Mucosa of rectum (tissue), 2 donors: ENCODE results near the gene FAM32A.

Source experiments
- H3K27ac ChIP-seq, 2 donors: one replicate each; pipeline ENCODE4 v1.7.0; 2013; ENCODE audit warnings: inconsistent platforms in 2 of 2, low read depth in 2 of 2, low read length in 2 of 2
- H3K27me3 ChIP-seq, 2 donors: one replicate each; pipeline ENCODE4 v1.7.0; 2013; ENCODE audit warnings: low read length in 2 of 2; ENCODE audit not compliant: control insufficient read depth in 2 of 2, insufficient read depth in 2 of 2
- H3K36me3 ChIP-seq, 2 donors: one replicate each; pipeline ENCODE4 v1.7.0; 2013; ENCODE audit warnings: low read length in 2 of 2; ENCODE audit not compliant: control insufficient read depth in 2 of 2, insufficient read depth in 2 of 2
- H3K4me1 ChIP-seq, 2 donors: one replicate each; pipeline ENCODE4 v1.7.0; 2013; ENCODE audit warnings: low read length in 2 of 2, mild to moderate bottlenecking in 1 of 2; ENCODE audit not compliant: control insufficient read depth in 2 of 2, insufficient read depth in 2 of 2
- H3K4me3 ChIP-seq, 2 donors: one replicate each; pipeline ENCODE4 v1.7.0; 2013; ENCODE audit warnings: low read length in 2 of 2
- H3K9ac ChIP-seq, 2 donors: one replicate each; pipeline ENCODE4 v1.7.0; 2013; ENCODE audit warnings: low read length in 2 of 2, low read depth in 1 of 2, mild to moderate bottlenecking in 1 of 2
- H3K9me3 ChIP-seq, 2 donors: one replicate each; pipeline ENCODE4 v1.7.0; 2013; ENCODE audit warnings: low read length in 2 of 2; ENCODE audit not compliant: control insufficient read depth in 2 of 2
- donor health status: healthy.
- donor health status: Normal muscosa, but diverticular disease.

The FAM32A gene

GRCh38 chr19:16232568-16232967, 47.4 kb downstream of the FAM32A start:
- H3K9ac ChIP-seq, result no peak overlapping the region
- no peak overlapping the region for H3K4me3 ChIP-seq
- H3K27me3 ChIP-seq, result no peaks in the 10 kb centered on the region
- H3K36me3 ChIP-seq, result peaks cover 29 to 48% of the 10 kb centered on the region in 2 donors
- H3K4me1 ChIP-seq, result no peaks in the 10 kb centered on the region
- H3K27ac ChIP-seq, result no peak overlapping the region
- no peaks in the 10 kb centered on the region for H3K9me3 ChIP-seq

GRCh38 chr19:16233081-16233776, 48.0 kb downstream of the FAM32A start:
- Histone ChIP-seq H3K9me3 (no peaks in the 10 kb centered on the region), H3K27me3 (no peaks in the 10 kb centered on the region), H3K4me1 (no peaks in the 10 kb centered on the region), H3K4me3 (no peak overlapping the region), H3K9ac (no peak overlapping the region), H3K36me3 (peaks cover 22 to 44% of the 10 kb centered on the region in 2 donors), H3K27ac (no peak overlapping the region)

GRCh38 chr19:16233836-16234551, 48.8 kb downstream of the FAM32A start:
- Histone ChIP-seq H3K9ac (no peak overlapping the region), H3K4me3 (no peak overlapping the region), H3K36me3 (peaks cover 16 to 38% of the 10 kb centered on the region in 2 donors), H3K9me3 (no peaks in the 10 kb centered on the region), H3K27ac (no peak overlapping the region), H3K4me1 (no peaks in the 10 kb centered on the region), H3K27me3 (no peaks in the 10 kb centered on the region)

- Histone ChIP-seq H3K4me3 (no peak overlapping the region), H3K36me3 (peaks cover 9 to 30% of the 10 kb centered on the region in 2 donors), H3K4me1 (no peaks in the 10 kb centered on the region), H3K9ac (no peak overlapping the region), H3K27me3 (no peaks in the 10 kb centered on the region), H3K9me3 (no peaks in the 10 kb centered on the region), H3K27ac (no peak overlapping the region)
Observed at GRCh38 chr19:16234552-16235445, 49.6 kb downstream of the FAM32A start.

GRCh38 chr19:16235811-16236652, 50.8 kb downstream of the FAM32A start:
- Histone ChIP-seq H3K9me3 (no peaks in the 10 kb centered on the region), H3K4me3 (no peak overlapping the region), H3K4me1 (no peaks in the 10 kb centered on the region), H3K36me3 (peaks cover 9 to 25% of the 10 kb centered on the region in 2 donors), H3K27ac (no peak overlapping the region), H3K27me3 (no peaks in the 10 kb centered on the region), H3K9ac (no peak overlapping the region)
